ENCODE results near the gene WNT2.
"Not testable (repeated sequence)": the region's sequence is repeated elsewhere in the genome, so short reads cannot be mapped to it uniquely, and the experiment has no call there.

WNT2 gene

GRCh38 chr7:117250245-117250644 is 72.6 kb downstream of the WNT2 start:
- Mint-ChIP-seq H3K9me3 (peaks cover 5% of the 10 kb centered on the region), H3K4me1 (no peaks in the 10 kb centered on the region), H3K27me3 (peaks cover 1% of the 10 kb centered on the region), H3K27ac (no peak overlapping the region), H3K36me3 (no peaks in the 10 kb centered on the region), H3K4me3 (no peak overlapping the region)

- Mint-ChIP-seq H3K36me3 (no peaks in the 10 kb centered on the region), H3K27me3 (peaks cover 1% of the 10 kb centered on the region), H3K4me1 (no peaks in the 10 kb centered on the region), H3K4me3 (no peak overlapping the region), H3K9me3 (peaks cover 5% of the 10 kb centered on the region), H3K27ac (peak overlapping the region; percentile 31)
Measured at GRCh38 chr7:117249696-117250095, 73.2 kb downstream of the WNT2 start.

- Mint-ChIP-seq H3K4me1 (no peaks in the 10 kb centered on the region), H3K9me3 (peaks cover 5% of the 10 kb centered on the region)
Measured at GRCh38 chr7:117248829-117249228, 74.0 kb downstream of the WNT2 start.

GRCh38 chr7:117247809-117248208 is 75.0 kb downstream of the WNT2 start:
- H3K27ac Mint-ChIP-seq: no peak overlapping the region
- peaks cover 3% of the 10 kb centered on the region for H3K27me3 Mint-ChIP-seq
- no peaks in the 10 kb centered on the region for H3K36me3 Mint-ChIP-seq
- peaks cover 10% of the 10 kb centered on the region for H3K9me3 Mint-ChIP-seq
- H3K4me1 Mint-ChIP-seq: no peaks in the 10 kb centered on the region
- H3K4me3 Mint-ChIP-seq: no peak overlapping the region

More at GRCh38 chr7:117248829-117249228, 74.0 kb downstream of the WNT2 start:
- Mint-ChIP-seq H3K36me3 (no peaks in the 10 kb centered on the region), H3K27me3 (peaks cover 1% of the 10 kb centered on the region), H3K4me3 (no peak overlapping the region), H3K27ac (no peak overlapping the region)

GRCh38 chr7:117245703-117246102 is 77.2 kb downstream of the WNT2 start:
- H3K9me3 Mint-ChIP-seq: peaks cover 10% of the 10 kb centered on the region
- H3K27ac Mint-ChIP-seq, H3K4me3 Mint-ChIP-seq, H3K27me3 Mint-ChIP-seq, H3K36me3 Mint-ChIP-seq, H3K4me1 Mint-ChIP-seq: not testable (repeated sequence)

- peaks cover 16% of the 10 kb centered on the region for H3K27me3 Mint-ChIP-seq
- peaks cover 10% of the 10 kb centered on the region for H3K9me3 Mint-ChIP-seq
- no peaks in the 10 kb centered on the region for H3K36me3 Mint-ChIP-seq
- no peak overlapping the region for H3K4me3 Mint-ChIP-seq
- H3K4me1 Mint-ChIP-seq: no peaks in the 10 kb centered on the region
- no peak overlapping the region for H3K27ac Mint-ChIP-seq
Measured at GRCh38 chr7:117243390-117243789, 79.5 kb downstream of the WNT2 start.

GRCh38 chr7:117241088-117241487 is 81.8 kb downstream of the WNT2 start:
- Mint-ChIP-seq H3K36me3 (no peaks in the 10 kb centered on the region), H3K4me1 (no peaks in the 10 kb centered on the region), H3K9me3 (peaks cover 8% of the 10 kb centered on the region), H3K27ac (no peak overlapping the region), H3K27me3 (peaks cover 21% of the 10 kb centered on the region), H3K4me3 (no peak overlapping the region)

GRCh38 chr7:117238937-117239336 is 83.9 kb downstream of the WNT2 start:
- H3K27ac Mint-ChIP-seq: no peak overlapping the region
- no peaks in the 10 kb centered on the region for H3K4me1 Mint-ChIP-seq
- H3K36me3 Mint-ChIP-seq: no peaks in the 10 kb centered on the region
- peaks cover 5% of the 10 kb centered on the region for H3K9me3 Mint-ChIP-seq
- peaks cover 19% of the 10 kb centered on the region for H3K27me3 Mint-ChIP-seq
- no peak overlapping the region for H3K4me3 Mint-ChIP-seq

GRCh38 chr7:117238472-117238871 is 84.4 kb downstream of the WNT2 start:
- H3K4me3 Mint-ChIP-seq: no peak overlapping the region
- H3K27me3 Mint-ChIP-seq: peaks cover 19% of the 10 kb centered on the region
- peaks cover 7% of the 10 kb centered on the region for H3K9me3 Mint-ChIP-seq
- no peaks in the 10 kb centered on the region for H3K36me3 Mint-ChIP-seq
- no peak overlapping the region for H3K27ac Mint-ChIP-seq
- no peaks in the 10 kb centered on the region for H3K4me1 Mint-ChIP-seq

GRCh38 chr7:117237646-117238045 is 85.2 kb downstream of the WNT2 start:
- H3K4me1 Mint-ChIP-seq: no peaks in the 10 kb centered on the region
- no peaks in the 10 kb centered on the region for H3K36me3 Mint-ChIP-seq
- no peak overlapping the region for H3K4me3 Mint-ChIP-seq
- H3K27me3 Mint-ChIP-seq: peaks cover 18% of the 10 kb centered on the region
- H3K9me3 Mint-ChIP-seq: peaks cover 5% of the 10 kb centered on the region
- no peak overlapping the region for H3K27ac Mint-ChIP-seq

- no peaks in the 10 kb centered on the region for H3K36me3 Mint-ChIP-seq
- H3K4me1 Mint-ChIP-seq: no peaks in the 10 kb centered on the region
- H3K27ac Mint-ChIP-seq: no peak overlapping the region
- H3K27me3 Mint-ChIP-seq: no peaks in the 10 kb centered on the region
- no peak overlapping the region for H3K4me3 Mint-ChIP-seq
- peaks cover 5% of the 10 kb centered on the region for H3K9me3 Mint-ChIP-seq
Measured at GRCh38 chr7:117231047-117231359, 91.9 kb downstream of the WNT2 start.

- H3K27me3 Mint-ChIP-seq: no peaks in the 10 kb centered on the region
- peaks cover 5% of the 10 kb centered on the region for H3K9me3 Mint-ChIP-seq
- H3K4me1 Mint-ChIP-seq: no peaks in the 10 kb centered on the region
- H3K4me3 Mint-ChIP-seq: no peak overlapping the region
- no peaks in the 10 kb centered on the region for H3K36me3 Mint-ChIP-seq
- H3K27ac Mint-ChIP-seq: no peak overlapping the region
Measured at GRCh38 chr7:117230276-117231046, 92.4 kb downstream of the WNT2 start.

GRCh38 chr7:117229350-117229749 is 93.5 kb downstream of the WNT2 start:
- H3K27ac Mint-ChIP-seq: no peak overlapping the region
- peaks cover 5% of the 10 kb centered on the region for H3K9me3 Mint-ChIP-seq
- H3K4me3 Mint-ChIP-seq: no peak overlapping the region
- H3K36me3 Mint-ChIP-seq: no peaks in the 10 kb centered on the region
- H3K4me1 Mint-ChIP-seq: no peaks in the 10 kb centered on the region
- H3K27me3 Mint-ChIP-seq: no peaks in the 10 kb centered on the region

- no peaks in the 10 kb centered on the region for H3K9me3 Mint-ChIP-seq
- H3K36me3 Mint-ChIP-seq: peaks cover 7% of the 10 kb centered on the region
- no peak overlapping the region for H3K27ac Mint-ChIP-seq
- no peak overlapping the region for H3K4me3 Mint-ChIP-seq
- H3K4me1 Mint-ChIP-seq: no peaks in the 10 kb centered on the region
- no peaks in the 10 kb centered on the region for H3K27me3 Mint-ChIP-seq
Measured at GRCh38 chr7:117227091-117227490, 95.8 kb downstream of the WNT2 start.

GRCh38 chr7:117225536-117225935 is 97.3 kb downstream of the WNT2 start:
- no peak overlapping the region for H3K4me3 Mint-ChIP-seq
- no peaks in the 10 kb centered on the region for H3K27me3 Mint-ChIP-seq
- no peak overlapping the region for H3K27ac Mint-ChIP-seq
- no peaks in the 10 kb centered on the region for H3K9me3 Mint-ChIP-seq
- peaks cover 7% of the 10 kb centered on the region for H3K36me3 Mint-ChIP-seq
- no peaks in the 10 kb centered on the region for H3K4me1 Mint-ChIP-seq

Measured in activated naive CD4-positive, alpha-beta T cell treated with anti-CD3 and anti-CD28 coated beads, Interleukin-2, amount 50 U/mL, for 24 hours (primary cell).